GM12891 (cell line): Measurements from ENCODE around the gene CD5L.

ENCODE experiments used
- DNase-seq: peaks from one replicate; pipeline ENCODE4 v3.0.0; 2011; ENCODE audit warnings: low spot score; ENCODE audit not compliant: insufficient read length
- FAIRE-seq: peaks from 2 replicates; lab custom pipeline; 2011; peaks lifted over from hg19 to GRCh38; lab: Jason Lieb, UNC
- PAX5 ChIP-seq: IDR thresholded peaks from 2 replicates; pipeline ENCODE4 v1.6.1; 2011; ENCODE audit warnings: low read length, moderate library complexity, mild to moderate bottlenecking; ENCODE audit not compliant: insufficient read depth, severe bottlenecking
- TAF1 ChIP-seq: IDR thresholded peaks from 2 replicates; pipeline ENCODE4 v1.6.1; 2011; ENCODE audit warnings: low read depth, low read length, control low read depth

The CD5L gene

DNA sequence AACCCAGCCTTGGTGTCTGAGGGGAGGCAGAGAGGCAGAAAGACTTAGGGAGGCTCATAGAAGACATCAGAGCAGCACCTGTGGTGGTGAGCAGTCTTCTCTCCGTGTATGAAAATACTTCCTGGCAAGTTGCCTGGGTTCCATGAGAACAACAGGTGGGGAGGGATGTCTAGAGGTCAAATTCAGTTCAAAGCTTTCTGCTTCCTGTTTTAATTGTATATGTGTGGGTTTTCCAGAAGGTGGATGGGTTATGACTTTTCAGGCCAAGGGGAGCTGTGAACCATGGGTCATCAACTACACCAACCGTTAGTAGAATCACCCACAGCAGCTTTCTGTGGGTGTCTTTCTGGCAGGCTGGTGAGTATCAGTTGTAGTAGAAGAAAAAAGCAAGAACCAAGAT, 60.6 kb downstream of the CD5L start:
- FAIRE-seq (no peak), DNase-seq (no peak)
- TF ChIP-seq PAX5, result no peak
- no peak for TF ChIP-seq TAF1
